T-helper 2 cell treated with Interferon-gamma antibody and Interleukin-4, amounts not matched to agents 100 ng/mL and 5 ng/mL, for 36 hours (primary cell): Measurements from ENCODE around the gene TNS3. TPM values are rescaled to one million over a fixed set of nuclear protein-coding genes. Genes with fewer than 3 reads are reported as not detected.

ENCODE experiments used
- intact Hi-C: fragments of 100-400 bp; cut with micrococcal nuclease; formaldehyde crosslinking; loops from one replicate; pipeline ENCODE4 v1.15.1; 2023
- total RNA-seq: library from RNA; stranded (reverse); gene quantifications from 2 replicates; pipeline ENCODE4 v1.2.3, GENCODE V29; 2022

TNS3 gene
- total RNA-seq, 1 donor from 2014 or later: 0.20 TPM

- intact Hi-C loops: no loop called here
Observed at GRCh38 chr7:47430422-47430821, 151.5 kb downstream of the TNS3 start.

GRCh38 chr7:47428768-47429472 lies 153.0 kb downstream of the TNS3 start:
- intact Hi-C loops: no loop called here

DNA sequence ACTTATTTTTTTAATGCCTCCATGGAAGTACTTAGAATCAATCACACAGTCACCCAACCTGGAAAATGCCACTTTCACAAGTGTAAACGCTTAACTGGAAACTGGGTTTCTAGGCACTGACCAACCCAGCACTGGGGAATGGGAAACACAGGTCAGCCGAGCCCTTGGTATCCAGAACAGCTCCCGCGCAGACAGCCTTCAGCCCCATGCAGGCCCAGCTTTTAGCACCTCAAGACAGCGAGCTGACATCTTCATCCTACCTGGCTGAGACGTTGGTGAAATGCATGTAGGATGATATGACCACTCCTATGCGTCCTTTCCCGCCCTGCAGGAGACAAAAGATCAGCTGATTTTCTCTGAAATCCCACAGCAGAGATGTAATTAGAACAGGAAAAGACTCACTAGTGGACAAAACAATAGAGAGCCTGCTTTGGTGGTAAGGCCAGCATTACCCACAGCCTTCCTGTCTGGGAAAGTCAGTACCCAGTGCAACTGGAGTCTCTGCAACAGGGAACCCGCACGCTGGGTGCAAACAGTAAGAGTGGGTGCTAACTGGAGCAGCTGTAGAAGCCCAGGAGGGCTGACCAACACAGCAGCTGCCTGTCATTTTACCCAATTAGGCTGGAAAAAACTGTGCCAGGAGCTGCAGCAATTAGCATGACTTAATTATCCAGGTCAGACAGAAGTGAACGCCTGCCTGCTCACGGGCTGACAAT lies 153.7 kb downstream of the TNS3 start:
- intact Hi-C loops: no loop called here

DNA sequence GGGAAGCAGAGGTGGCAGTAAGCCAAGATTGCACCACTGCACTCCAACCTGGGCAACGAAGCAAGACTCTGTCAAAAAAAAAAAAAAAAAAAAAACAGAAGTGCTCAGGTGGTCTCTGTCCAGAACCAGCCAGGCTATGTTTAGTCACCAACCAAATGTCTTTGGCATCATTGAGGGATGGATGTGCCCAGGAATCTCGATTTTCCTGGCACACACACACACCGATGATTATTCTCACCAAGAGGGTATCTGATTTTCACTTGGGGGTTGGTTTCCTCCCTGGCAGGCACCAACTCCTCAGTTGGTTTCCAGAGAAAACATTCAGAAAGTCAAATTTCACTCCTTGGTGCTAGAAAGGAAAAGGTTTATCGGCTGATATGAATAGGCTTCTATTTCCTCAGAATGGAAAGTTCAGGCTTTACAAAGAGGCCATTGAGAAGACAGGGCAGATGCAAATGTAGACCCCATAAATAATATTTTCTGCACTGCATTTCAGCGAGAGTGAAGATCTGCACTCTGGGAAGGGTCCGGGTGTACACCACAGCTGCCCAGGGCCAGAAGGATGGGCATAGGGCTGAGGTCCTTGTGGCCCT lies 154.8 kb downstream of the TNS3 start:
- intact Hi-C loops: no loop called here

- intact Hi-C loops: no loop called here
Observed at GRCh38 chr7:47424523-47424922, 157.4 kb downstream of the TNS3 start.

GRCh38 chr7:47423196-47423595 lies 158.7 kb downstream of the TNS3 start:
- intact Hi-C loops: no loop called here

DNA sequence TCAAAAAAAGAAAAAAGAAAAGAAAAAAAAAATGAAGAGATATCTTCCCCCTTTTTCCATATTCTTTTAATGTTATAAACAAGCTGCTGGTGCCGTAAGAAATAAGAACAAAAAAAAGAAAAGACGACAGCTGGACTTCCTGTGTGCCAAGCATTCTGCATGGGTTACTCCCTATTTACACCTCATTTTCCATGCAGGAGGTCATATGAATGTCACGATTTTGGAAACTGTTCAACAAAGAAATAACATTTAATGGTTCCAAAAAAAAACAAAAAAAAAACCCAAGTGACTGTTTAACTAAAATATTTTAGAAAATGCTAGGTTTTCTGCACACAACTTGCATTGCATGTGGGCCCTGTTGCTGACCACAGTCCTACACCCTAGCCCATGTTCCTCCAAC lies 159.3 kb downstream of the TNS3 start:
- intact Hi-C loops: no loop called here

DNA sequence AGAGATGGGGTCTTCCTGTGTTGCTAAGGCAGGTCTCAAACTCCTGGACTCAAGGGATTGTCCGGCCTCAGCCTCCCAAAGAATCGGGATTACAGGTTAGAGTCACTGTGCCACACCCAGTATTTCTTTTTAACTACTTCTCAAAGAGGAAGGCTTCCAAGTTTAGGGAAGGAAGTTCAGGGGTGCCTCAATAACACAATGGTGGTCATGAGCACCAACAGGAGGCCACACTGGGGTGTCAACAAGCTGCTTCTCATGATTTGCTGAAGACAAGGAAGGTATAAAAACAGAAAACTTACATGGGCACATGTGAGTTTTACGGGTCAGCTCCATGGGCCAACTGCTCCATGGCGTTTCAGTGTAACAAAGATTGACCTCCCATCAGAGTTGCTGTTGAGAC lies 160.5 kb downstream of the TNS3 start:
- intact Hi-C loops: no loop called here

DNA sequence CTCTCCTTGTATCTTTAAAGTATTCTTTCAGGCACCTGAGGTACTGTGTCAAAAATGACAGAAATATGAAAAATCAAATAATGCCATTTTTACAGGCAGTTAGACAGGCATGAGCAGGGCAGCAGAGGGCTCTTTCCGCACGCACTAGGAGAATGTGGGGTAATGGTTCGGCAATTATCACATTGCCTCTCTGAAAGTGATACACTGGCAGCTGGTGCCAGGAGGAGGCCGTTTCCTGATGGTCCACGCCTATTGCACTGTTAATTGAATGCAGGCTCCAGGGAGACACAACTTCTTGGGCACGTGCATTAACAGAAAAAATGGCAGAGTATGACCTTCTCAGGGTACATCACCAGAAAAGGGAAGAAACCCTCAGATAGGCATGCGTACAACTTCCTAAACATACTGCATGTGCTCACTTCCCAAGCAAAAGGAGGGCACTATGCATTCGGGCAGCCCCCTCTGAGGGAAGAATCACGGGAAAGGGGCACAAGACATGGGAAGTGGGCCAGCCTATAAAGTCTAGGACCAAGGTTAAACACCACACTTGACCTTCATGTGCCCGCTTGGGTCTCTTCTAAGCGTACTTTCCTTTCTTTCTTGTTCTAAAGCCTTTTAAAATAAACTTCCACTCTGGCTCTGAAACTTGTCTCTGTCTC lies 161.7 kb downstream of the TNS3 start:
- intact Hi-C loops: no loop called here

DNA sequence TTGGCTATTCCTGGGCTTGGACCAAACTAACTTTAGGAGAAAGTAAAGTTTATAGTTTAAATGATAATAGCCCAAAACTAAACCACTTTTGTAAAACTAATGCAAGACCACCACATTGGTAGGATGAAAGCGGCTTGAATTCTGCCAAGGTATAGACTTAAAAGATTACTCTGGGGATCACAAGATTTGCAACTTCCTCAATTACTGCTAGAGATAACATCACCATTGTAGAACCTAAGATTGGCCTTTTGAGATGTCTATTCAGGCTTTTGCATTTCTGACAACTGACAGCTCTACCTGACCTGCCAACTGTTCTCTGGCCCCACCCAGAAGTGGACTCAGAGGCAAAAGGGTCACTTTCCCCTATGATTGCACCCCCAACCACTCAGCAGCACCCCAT lies 162.4 kb downstream of the TNS3 start:
- intact Hi-C loops: no loop called here

GRCh38 chr7:47418601-47419309 lies 163.2 kb downstream of the TNS3 start:
- intact Hi-C loops: no loop called here

DNA sequence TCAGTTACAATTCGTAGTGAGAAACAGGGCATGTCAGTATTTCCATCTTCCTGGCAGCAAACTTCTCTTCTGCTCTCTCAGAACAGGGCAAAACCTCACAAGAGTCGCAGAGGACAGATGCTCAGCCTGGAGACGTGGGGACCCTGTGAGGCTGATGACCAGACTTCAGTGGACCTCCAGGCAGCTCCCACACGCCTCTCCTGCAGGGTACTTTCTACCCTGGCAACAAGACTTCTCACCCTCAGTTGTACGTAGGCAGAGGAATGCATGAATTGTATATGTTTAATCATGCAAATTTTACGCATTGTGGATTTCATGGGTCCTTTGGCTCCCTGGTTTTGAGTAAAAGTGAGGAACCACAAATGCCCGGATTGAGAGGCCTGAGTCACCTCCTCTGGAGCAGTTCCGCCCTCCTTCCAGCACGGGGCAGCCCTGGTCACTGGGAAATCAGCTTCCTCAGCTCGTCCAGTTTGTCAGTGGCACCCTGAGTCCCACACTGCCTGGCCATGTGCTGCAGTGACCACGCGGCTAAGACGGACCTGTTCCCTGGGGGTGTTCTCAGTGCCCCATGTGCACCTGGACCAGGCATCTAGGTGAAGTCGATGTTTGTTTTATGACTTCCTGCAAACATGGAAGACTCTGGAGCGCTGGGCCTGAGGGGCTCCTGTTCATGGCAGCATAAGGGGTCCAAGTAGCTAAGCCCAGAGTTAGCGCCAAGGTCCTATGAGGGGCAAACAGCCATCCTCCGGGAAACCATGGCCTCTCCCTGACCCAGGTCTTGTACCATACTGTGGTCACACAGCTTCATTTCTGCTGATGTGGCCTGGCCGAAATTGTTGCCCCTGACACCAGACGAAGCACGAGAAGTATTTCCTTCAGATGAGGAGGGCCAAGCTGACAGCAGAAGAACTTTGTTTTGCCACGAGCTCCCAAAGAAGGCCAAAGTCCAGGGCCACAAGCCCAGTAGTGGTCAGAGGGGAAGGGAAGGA lies 165.1 kb downstream of the TNS3 start:
- intact Hi-C loops: no loop called here

DNA sequence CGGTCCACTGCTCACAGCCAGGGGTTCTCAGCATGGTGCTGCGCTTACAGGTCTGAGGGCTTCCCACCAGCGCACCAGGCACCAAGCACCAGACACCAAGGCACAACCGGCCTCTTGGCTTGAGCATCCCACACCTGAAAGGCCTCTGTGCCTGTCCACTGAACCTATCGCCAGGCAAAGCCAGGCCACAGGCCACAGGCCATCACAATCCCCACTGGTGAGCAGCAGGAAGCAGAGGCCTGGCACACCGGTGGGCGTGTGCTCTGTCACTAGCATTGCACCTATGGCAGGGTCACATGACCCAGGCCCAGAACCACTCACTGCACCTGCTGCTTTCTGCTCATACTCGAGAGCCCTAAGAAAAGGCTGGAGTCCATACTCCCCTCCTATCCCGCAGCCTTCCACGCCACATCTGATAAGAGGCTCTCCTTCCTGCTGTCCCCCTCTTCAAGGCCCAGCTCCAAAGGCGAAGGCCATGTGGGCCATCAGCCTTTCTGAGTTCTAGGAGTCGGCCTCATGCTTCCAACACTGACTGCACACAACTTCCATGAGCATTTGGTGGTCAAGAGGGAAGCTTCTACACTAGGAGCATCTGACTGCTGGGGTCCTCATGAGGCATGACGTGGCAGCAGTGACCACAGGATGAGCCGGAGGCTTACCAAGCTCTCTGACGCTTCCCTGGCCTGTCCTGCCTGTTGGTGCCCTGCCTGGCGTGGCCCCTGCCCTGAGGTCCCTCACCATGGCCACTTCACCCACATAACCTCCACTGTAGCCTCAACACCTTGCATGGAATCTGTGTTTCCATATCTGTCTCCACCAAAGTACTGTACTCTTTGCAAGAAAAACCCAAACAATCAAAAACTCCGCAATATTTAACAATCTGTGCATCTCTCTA lies 166.3 kb downstream of the TNS3 start:
- intact Hi-C loops: no loop called here

GRCh38 chr7:47414342-47415317 lies 167.3 kb downstream of the TNS3 start:
- intact Hi-C loops: no loop called here

GRCh38 chr7:47413526-47414341 lies 168.2 kb downstream of the TNS3 start:
- intact Hi-C loops: no loop called here

DNA sequence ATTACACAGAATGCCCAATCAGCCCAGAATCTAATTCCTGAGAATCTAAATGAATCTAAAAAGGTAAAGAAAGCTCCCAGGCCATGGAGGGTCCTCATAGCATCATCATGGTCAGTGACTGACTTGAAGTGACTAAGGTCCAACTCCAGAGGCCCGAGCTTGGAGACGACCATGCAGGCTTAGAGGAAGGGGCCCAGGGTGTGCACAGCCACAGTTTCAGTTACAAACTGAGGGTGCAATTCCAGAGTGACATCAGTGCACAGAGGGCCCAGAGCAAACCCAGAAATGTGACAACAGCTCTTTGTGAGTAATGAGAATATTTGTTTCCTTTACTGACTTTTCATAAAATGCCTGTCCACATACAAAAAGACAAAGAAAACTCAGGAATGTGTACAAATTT lies 170.0 kb downstream of the TNS3 start:
- intact Hi-C loops: no loop called here

GRCh38 chr7:47411281-47411869 lies 170.5 kb downstream of the TNS3 start:
- intact Hi-C loops: no loop called here
